Keratinocyte (primary cell): ENCODE measurements around the gene LHX6. TPM values are rescaled to one million over a fixed set of nuclear protein-coding genes. Genes with fewer than 3 reads are reported as not detected.

Experiments used
- DNase-seq: peaks from one replicate; pipeline ENCODE4 v3.0.0-alpha.2; 2011; ENCODE audit warnings: low read depth, missing footprints, low spot score
- FAIRE-seq: peaks from 2 replicates; lab custom pipeline; 2011; peaks lifted over from hg19 to GRCh38; lab: Jason Lieb, UNC
- H2AFZ ChIP-seq: 2 replicates; pipeline ENCODE4 v1.6.0; 2012; ENCODE audit warnings: low read length, control low read depth, inconsistent platforms; ENCODE audit not compliant: control insufficient read depth
- H3K27ac ChIP-seq: 2 replicates; pipeline ENCODE4 v1.5.1; 2011; ENCODE audit warnings: low read length; ENCODE audit not compliant: control insufficient read depth, insufficient read depth
- H3K27me3 ChIP-seq: 3 replicates; pipeline ENCODE4 v1.6.0; 2011; ENCODE audit warnings: low read length; ENCODE audit not compliant: control insufficient read depth, insufficient read depth; ENCODE audit errors: extremely low read depth
- H3K36me3 ChIP-seq, 2 experiments: 2 replicates in 1 of 2; 3 replicates in 1 of 2; pipeline ENCODE4 v1.5.1; 2011; ENCODE audit warnings: low read length in 2 of 2, mild to moderate bottlenecking in 1 of 2; ENCODE audit not compliant: control insufficient read depth in 2 of 2, insufficient read depth in 2 of 2; ENCODE audit errors: extremely low read depth in 1 of 2
- H3K4me1 ChIP-seq: 3 replicates; pipeline ENCODE4 v1.5.1; 2011; ENCODE audit warnings: low read length; ENCODE audit not compliant: control insufficient read depth, insufficient read depth; ENCODE audit errors: extremely low read depth
- H3K4me2 ChIP-seq: 3 replicates; pipeline ENCODE4 v1.6.0; 2011; ENCODE audit warnings: low read depth, low read length; ENCODE audit not compliant: control insufficient read depth, insufficient read depth; ENCODE audit errors: extremely low read depth
- H3K4me3 ChIP-seq, 3 experiments: fragments of 200-600 bp in 1 of 3; sonication (generic) in 1 of 3; 2 replicates in 2 of 3; 3 replicates in 1 of 3; pipeline ENCODE4 v1.5.1; 2011 to 2016; ENCODE audit warnings: low read length in 3 of 3, mild to moderate bottlenecking in 3 of 3, control low read depth in 2 of 3, inconsistent platforms in 1 of 3, low read depth in 1 of 3, mixed read lengths in 1 of 3, mixed run types in 1 of 3, moderate library complexity in 1 of 3; ENCODE audit not compliant: control insufficient read depth in 2 of 3, insufficient read depth in 2 of 3; ENCODE audit errors: extremely low read depth in 1 of 3
- H3K79me2 ChIP-seq: 2 replicates; pipeline ENCODE4 v1.6.0; 2012; ENCODE audit warnings: low read length; ENCODE audit not compliant: control insufficient read depth, insufficient read depth
- H3K9ac ChIP-seq: 3 replicates; pipeline ENCODE4 v1.6.0; 2011; ENCODE audit warnings: low read length; ENCODE audit not compliant: control insufficient read depth, insufficient read depth; ENCODE audit errors: extremely low read depth
- H3K9me1 ChIP-seq: 3 replicates; pipeline ENCODE4 v1.6.0; 2011; ENCODE audit warnings: low read length; ENCODE audit not compliant: control insufficient read depth, insufficient read depth; ENCODE audit errors: extremely low read depth
- H3K9me3 ChIP-seq: 2 replicates; pipeline ENCODE4 v1.5.1; 2012; ENCODE audit warnings: low read depth, low read length; ENCODE audit not compliant: control insufficient read depth
- H4K20me1 ChIP-seq: 3 replicates; pipeline ENCODE4 v1.6.0; 2011; ENCODE audit warnings: low read length; ENCODE audit not compliant: control insufficient read depth, insufficient read depth; ENCODE audit errors: extremely low read depth
- EZH2 ChIP-seq: IDR thresholded peaks from one replicate; pipeline ENCODE4 v1.6.1; 2012; ENCODE audit warnings: inconsistent platforms, mild to moderate bottlenecking, low read length, moderate library complexity
- dilution Hi-C: fragments of 300-500 bp; cut with MboI; formaldehyde crosslinking; loops from one replicate; pipeline ENCODE4 v1.7.0; 2020; ENCODE audit warnings: low sequenced_read_pairs; ENCODE audit not compliant: extremely low pct_ligation_motif_present
- polyA plus RNA-seq, 5 experiments: library from polyadenylated mRNA; depleted of rRNA in 3 of 5; stranded (reverse) in 3 of 5; stranded (forward) in 1 of 5; unstranded in 1 of 5; fragments of >200 nt; gene quantifications; 1 replicate in 1 of 5; 2 replicates in 3 of 5; 3 replicates in 1 of 5; pipeline versions ENCODE4 v1.2.1 to v1.2.3, GENCODE V29; 2011 to 2012; ENCODE audit warnings: missing spikeins in 2 of 5, low read depth in 1 of 5, low replicate concordance in 1 of 5
- TF ChIP-seq, protein P1 (sequence below), 3 experiments: IDR thresholded peaks in 1 of 3; conservative IDR thresholded peaks in 1 of 3; optimal IDR thresholded peaks in 1 of 3; 2 replicates in 2 of 3; 3 replicates in 1 of 3; pipeline versions ENCODE3 to v1.5.1; 2011; ENCODE audit warnings: low read length in 3 of 3, mild to moderate bottlenecking in 3 of 3, moderate library complexity in 2 of 3, control low read depth in 1 of 3, inconsistent platforms in 1 of 3; ENCODE audit not compliant: insufficient read depth in 2 of 3; ENCODE audit errors: extremely low read depth in 1 of 3

LHX6 gene
- polyA plus RNA-seq, 1 donor (not counting 4 experiments of a cell fraction or from before 2014, with no cell fraction given), result 0.13 TPM

DNA sequence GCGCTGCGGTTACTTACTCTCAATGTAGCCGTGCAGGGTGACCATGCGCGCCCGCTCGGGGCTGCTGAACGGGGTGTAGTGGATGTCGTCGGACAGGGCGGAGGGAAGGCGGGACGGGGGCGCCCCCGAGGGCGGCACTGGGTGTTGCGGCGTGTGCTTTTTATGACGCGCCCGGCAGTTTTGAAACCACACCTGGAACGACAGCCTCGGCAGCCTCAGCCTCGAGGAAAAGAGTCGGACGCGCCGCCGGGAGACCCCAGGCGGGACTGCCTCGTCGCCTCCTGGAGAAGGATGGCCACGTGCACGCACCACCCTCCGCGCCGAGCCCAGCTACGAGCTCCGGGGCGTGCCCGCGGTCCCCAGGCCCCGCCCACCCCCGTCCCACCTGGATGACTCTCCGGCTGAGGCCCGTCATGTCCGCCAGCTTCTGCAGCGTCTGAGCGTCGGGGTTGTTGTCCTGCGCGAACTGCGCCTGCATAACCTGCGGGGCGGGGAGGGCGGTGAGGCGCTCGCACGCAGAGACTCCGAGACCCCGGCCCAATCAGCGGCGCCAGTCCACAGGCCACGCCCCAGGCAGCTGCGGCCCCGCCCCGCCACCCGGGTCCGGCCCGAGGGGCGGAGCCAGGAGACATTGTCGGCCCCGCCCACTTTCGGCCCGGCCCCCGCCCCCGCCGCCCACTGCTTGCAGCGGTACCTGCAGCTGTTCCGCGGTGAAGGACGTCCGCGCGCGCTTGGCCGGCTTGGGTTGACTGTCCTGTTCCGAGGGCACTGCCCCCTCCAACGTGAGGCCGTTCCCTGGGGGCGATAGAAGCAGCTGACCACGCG, 15.0 kb downstream of the LHX6 start:
- H3K27me3 ChIP-seq, result peaks cover 74% of the 10 kb centered on the region
- dilution Hi-C loops, result no loop called here
- peak overlapping the region; percentile 28 to 44 (median 34) for H3K4me3 ChIP-seq
- no peak overlapping the region for H3K27ac ChIP-seq
- H3K4me2 ChIP-seq, result peak overlapping the region; percentile 59
- DNase-seq, result peak; percentile 36
- FAIRE-seq, result no peak
- peaks cover 4% of the 10 kb centered on the region for H3K4me1 ChIP-seq
- no peak for TF ChIP-seq EZH2
- TF ChIP-seq, protein P1, sequence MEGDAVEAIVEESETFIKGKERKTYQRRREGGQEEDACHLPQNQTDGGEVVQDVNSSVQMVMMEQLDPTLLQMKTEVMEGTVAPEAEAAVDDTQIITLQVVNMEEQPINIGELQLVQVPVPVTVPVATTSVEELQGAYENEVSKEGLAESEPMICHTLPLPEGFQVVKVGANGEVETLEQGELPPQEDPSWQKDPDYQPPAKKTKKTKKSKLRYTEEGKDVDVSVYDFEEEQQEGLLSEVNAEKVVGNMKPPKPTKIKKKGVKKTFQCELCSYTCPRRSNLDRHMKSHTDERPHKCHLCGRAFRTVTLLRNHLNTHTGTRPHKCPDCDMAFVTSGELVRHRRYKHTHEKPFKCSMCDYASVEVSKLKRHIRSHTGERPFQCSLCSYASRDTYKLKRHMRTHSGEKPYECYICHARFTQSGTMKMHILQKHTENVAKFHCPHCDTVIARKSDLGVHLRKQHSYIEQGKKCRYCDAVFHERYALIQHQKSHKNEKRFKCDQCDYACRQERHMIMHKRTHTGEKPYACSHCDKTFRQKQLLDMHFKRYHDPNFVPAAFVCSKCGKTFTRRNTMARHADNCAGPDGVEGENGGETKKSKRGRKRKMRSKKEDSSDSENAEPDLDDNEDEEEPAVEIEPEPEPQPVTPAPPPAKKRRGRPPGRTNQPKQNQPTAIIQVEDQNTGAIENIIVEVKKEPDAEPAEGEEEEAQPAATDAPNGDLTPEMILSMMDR (optimal IDR thresholded peaks at IDR 0.05 in 1 of 3, IDR thresholded peaks at IDR 0.05 in 1 of 3, conservative IDR thresholded peaks at IDR 0.05 in 1 of 3; ENCODE audit: extremely low read depth in 1 of 3, insufficient read depth in 2 of 3, low read length in 3 of 3), result no peak
- no peaks in the 10 kb centered on the region for H3K9me1 ChIP-seq
- no peaks in the 10 kb centered on the region for H3K9me3 ChIP-seq
- H3K36me3 ChIP-seq, result no peaks in the 10 kb centered on the region
- no peaks in the 10 kb centered on the region for H3K79me2 ChIP-seq
- no peak overlapping the region for H3K9ac ChIP-seq
- peaks cover 3% of the 10 kb centered on the region for H4K20me1 ChIP-seq
- H2AFZ ChIP-seq, result peak overlapping the region; percentile 58

DNA sequence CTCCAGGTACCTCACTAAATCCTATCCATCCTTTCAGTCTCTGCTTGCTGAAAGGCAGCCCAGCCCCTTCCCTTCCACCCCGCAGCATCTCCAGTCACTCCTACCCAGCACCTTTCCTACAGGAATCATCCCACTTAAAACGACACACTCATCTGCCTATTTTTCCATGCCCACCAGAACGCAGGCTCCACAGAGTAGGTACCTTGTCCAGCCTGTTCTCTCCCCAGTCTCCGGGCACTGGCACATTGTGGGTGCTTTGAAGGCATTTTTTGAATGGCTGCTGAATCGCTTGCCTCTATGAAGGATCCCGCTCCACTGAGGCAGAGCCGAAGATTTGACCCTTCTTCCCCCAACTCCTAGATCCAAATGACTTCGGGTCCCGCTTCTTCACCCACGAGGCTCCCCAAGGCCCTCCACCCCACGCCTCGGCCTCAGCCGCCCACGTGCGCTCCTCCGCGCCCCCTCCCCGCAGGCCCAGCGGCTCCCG, 15.6 kb downstream of the LHX6 start:
- H3K4me1 ChIP-seq, result peaks cover 4% of the 10 kb centered on the region
- H3K9me1 ChIP-seq, result no peaks in the 10 kb centered on the region
- no peak overlapping the region for H2AFZ ChIP-seq
- H3K4me2 ChIP-seq, result peak overlapping the region; percentile 59
- no peak overlapping the region for H3K27ac ChIP-seq
- no peaks in the 10 kb centered on the region for H4K20me1 ChIP-seq
- peak overlapping the region; percentile 28 to 44 (median 34) for H3K4me3 ChIP-seq
- H3K36me3 ChIP-seq, result no peaks in the 10 kb centered on the region
- TF ChIP-seq, protein P1 (optimal IDR thresholded peaks at IDR 0.05 in 1 of 3, IDR thresholded peaks at IDR 0.05 in 1 of 3, conservative IDR thresholded peaks at IDR 0.05 in 1 of 3; ENCODE audit: extremely low read depth in 1 of 3, insufficient read depth in 2 of 3, low read length in 3 of 3), result no peak
- TF ChIP-seq EZH2, result peak; percentile 10
- no peaks in the 10 kb centered on the region for H3K9me3 ChIP-seq
- DNase-seq (no peak), FAIRE-seq (no peak)
- dilution Hi-C loops, result no loop called here
- H3K9ac ChIP-seq, result no peak overlapping the region
- H3K27me3 ChIP-seq, result peaks cover 67% of the 10 kb centered on the region
- no peaks in the 10 kb centered on the region for H3K79me2 ChIP-seq
